Measurements from ENCODE around the gene PCDHGA12. TPM values are rescaled to one million over a fixed set of nuclear protein-coding genes. Genes with fewer than 3 reads are reported as not detected.
"Not testable (repeated sequence)": the region's sequence is repeated elsewhere in the genome, so short reads cannot be mapped to it uniquely, and the experiment has no call there.

PCDHGA12 gene
- polyA plus RNA-seq, 1 experiment, result 7.9 TPM

DNA sequence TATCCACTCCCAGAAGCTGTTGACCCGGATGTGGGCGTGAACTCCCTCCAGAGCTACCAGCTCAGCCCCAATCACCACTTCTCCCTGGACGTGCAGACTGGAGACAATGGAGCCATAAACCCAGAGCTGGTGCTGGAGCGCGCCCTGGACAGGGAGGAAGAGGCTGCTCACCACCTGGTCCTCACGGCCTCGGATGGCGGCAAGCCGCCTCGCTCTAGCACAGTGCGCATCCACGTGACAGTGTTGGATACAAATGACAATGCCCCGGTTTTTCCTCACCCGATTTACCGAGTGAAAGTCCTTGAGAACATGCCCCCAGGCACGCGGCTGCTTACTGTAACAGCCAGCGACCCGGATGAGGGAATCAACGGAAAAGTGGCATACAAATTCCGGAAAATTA is 37.0 kb upstream of the PCDHGA12 start:
- 0 out of 2 replicates have a peak, but pooled peaks cover 2% of the 10 kb centered on the region for H3K36me3 ChIP-seq (ENCODE audit: control insufficient read depth, insufficient read depth, low read length)
- no peak overlapping the region for H3K4me3 ChIP-seq (ENCODE audit: low read depth, low read length)
- TF ChIP-seq, protein P1, sequence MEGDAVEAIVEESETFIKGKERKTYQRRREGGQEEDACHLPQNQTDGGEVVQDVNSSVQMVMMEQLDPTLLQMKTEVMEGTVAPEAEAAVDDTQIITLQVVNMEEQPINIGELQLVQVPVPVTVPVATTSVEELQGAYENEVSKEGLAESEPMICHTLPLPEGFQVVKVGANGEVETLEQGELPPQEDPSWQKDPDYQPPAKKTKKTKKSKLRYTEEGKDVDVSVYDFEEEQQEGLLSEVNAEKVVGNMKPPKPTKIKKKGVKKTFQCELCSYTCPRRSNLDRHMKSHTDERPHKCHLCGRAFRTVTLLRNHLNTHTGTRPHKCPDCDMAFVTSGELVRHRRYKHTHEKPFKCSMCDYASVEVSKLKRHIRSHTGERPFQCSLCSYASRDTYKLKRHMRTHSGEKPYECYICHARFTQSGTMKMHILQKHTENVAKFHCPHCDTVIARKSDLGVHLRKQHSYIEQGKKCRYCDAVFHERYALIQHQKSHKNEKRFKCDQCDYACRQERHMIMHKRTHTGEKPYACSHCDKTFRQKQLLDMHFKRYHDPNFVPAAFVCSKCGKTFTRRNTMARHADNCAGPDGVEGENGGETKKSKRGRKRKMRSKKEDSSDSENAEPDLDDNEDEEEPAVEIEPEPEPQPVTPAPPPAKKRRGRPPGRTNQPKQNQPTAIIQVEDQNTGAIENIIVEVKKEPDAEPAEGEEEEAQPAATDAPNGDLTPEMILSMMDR (IDR thresholded peaks at IDR 0.05; ENCODE audit: insufficient read depth, low read depth, low read length), result no peak
- POLR2A ChIA-PET, result interaction anchor here (0.9 kb wide), 1 partner anchor 168 kb away, joined by 3 read pairs; no protein-coding TSS in a partner anchor
- H3K27me3 ChIP-seq (ENCODE audit: control insufficient read depth, insufficient read depth, low read length), result no peaks in the 10 kb centered on the region
- CTCF ChIA-PET, result interaction anchor here (0.6 to 4.7 kb wide), 7 partner anchors 20 to 171 kb away, joined by 3 to 19 read pairs (median 4); partner anchors contain the start of genes PCDHGA1, PCDHGA10, PCDHGA11 and PCDHGA4
- DNase-seq (ENCODE audit: low read depth), result no peak

GRCh38 chr5:141394401-141395187 is 35.7 kb upstream of the PCDHGA12 start:
- H3K36me3 ChIP-seq (ENCODE audit: control insufficient read depth, insufficient read depth, low read length); H3K27me3 ChIP-seq (ENCODE audit: control insufficient read depth, insufficient read depth, low read length); POLR2A ChIA-PET; DNase-seq (ENCODE audit: low read depth); H3K4me3 ChIP-seq (ENCODE audit: low read depth, low read length): not testable (repeated sequence)
- CTCF ChIA-PET, result interaction anchor here (0.6 to 4.7 kb wide), 7 partner anchors 18 to 170 kb away, joined by 3 to 28 read pairs (median 5); partner anchors contain the start of genes PCDHGA10 and PCDHGB3

DNA sequence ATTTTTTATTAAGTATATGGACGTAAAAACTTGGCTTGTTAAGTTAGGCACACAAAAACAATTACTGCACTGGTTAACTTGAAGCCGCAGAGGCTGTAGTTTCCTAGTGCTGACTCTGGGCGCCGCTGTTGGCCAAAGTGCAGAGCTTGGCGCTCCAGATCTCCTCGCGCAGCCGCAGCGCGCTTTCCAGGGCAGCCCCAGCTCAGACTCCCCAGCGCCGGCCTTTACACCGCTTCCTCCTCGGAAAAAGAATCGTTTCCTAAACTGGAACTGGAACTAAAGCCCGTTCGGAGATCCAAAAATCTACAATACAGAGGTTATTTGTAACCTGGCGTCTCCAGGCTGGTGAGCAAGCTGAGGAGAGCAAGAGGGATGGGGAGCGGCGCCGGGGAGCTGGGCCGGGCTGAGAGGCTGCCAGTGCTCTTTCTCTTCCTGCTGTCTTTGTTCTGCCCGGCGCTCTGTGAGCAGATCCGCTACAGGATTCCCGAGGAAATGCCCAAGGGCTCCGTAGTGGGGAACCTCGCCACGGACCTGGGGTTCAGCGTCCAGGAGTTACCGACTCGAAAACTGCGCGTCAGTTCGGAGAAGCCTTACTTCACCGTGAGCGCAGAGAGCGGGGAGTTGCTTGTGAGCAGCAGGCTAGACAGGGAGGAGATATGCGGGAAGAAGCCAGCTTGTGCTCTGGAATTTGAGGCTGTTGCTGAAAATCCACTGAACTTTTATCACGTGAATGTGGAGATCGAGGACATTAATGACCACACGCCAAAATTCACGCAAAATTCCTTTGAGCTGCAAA is 32.4 kb upstream of the PCDHGA12 start, which contains the start of gene PCDHGB5:
Gene PCDHGB5, plus strand, starts transcription at position 192 of the 796 bp plus-strand sequence. Its CDS starts 181 bp downstream, at position 373.
- H3K36me3 ChIP-seq (ENCODE audit: control insufficient read depth, insufficient read depth, low read length); H3K27me3 ChIP-seq (ENCODE audit: control insufficient read depth, insufficient read depth, low read length); DNase-seq (ENCODE audit: low read depth): not testable (repeated sequence)
- ChIA-PET CTCF (interaction anchor here (0.7 to 4.2 kb wide), 21 partner anchors 9 to 168 kb away, joined by 3 to 28 read pairs (median 4); partner anchors contain the start of genes PCDHGA1, PCDHGA10, PCDHGA11 and PCDHGA4), POLR2A (interaction anchor here (0.9 kb wide), 1 partner anchor 160 kb away, joined by 4 read pairs; no protein-coding TSS in a partner anchor)
- peak within 1 kb of the TSS; percentile 35 for H3K4me3 ChIP-seq (ENCODE audit: low read depth, low read length)
- TF ChIP-seq, protein P1 (IDR thresholded peaks at IDR 0.05; ENCODE audit: insufficient read depth, low read depth, low read length), result peak; percentile 63

DNA sequence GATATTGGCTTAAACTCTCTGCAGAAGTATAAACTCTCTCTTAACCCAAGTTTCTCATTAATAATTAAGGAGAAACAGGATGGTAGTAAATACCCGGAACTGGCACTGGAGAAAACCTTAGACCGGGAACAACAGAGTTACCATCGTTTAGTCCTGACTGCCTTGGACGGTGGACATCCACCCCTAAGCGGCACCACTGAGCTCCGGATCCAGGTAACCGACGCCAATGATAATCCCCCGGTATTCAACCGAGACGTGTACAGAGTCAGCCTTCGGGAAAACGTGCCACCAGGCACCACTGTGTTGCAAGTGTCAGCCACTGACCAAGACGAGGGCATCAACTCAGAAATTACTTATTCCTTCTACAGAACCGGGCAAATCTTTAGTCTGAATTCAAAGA is 31.7 kb upstream of the PCDHGA12 start:
- H3K27me3 ChIP-seq (ENCODE audit: control insufficient read depth, insufficient read depth, low read length), result no peaks in the 10 kb centered on the region
- CTCF ChIA-PET, result interaction anchor here (0.9 to 4.2 kb wide), 9 partner anchors 15 to 166 kb away, joined by 3 to 28 read pairs (median 4); partner anchors contain the start of genes PCDHGA10, PCDHGA11, PCDHGA4 and PCDHGA7
- TF ChIP-seq, protein P1 (IDR thresholded peaks at IDR 0.05; ENCODE audit: insufficient read depth, low read depth, low read length), result no peak
- no peaks in the 10 kb centered on the region; the same call in 1 of the 2 replicates for H3K36me3 ChIP-seq (ENCODE audit: control insufficient read depth, insufficient read depth, low read length)
- POLR2A ChIA-PET, result no interaction called here
- no peak overlapping the region for H3K4me3 ChIP-seq (ENCODE audit: low read depth, low read length)
- DNase-seq (ENCODE audit: low read depth), result no peak

- CTCF ChIA-PET, result interaction anchor here (1.0 to 1.7 kb wide), 5 partner anchors 13 to 218 kb away, joined by 3 to 4 read pairs (median 3); partner anchors contain the start of genes PCDHB16 and PCDHGA10
- TF ChIP-seq, protein P1 (IDR thresholded peaks at IDR 0.05; ENCODE audit: insufficient read depth, low read depth, low read length), result no peak
- Histone ChIP-seq H3K27me3 (ENCODE audit: control insufficient read depth, insufficient read depth, low read length) (no peaks in the 10 kb centered on the region), H3K36me3 (ENCODE audit: control insufficient read depth, insufficient read depth, low read length) (no peaks in the 10 kb centered on the region; the same call in 1 of the 2 replicates), H3K4me3 (ENCODE audit: low read depth, low read length) (no peak overlapping the region)
- POLR2A ChIA-PET, result no interaction called here
- no peak for DNase-seq (ENCODE audit: low read depth)
These were observed 30.6 kb upstream of the PCDHGA12 start for GRCh38 chr5:141399555-141400258.

All from BJ (cell line).